Amniotic stem cell (primary cell): ENCODE measurements around the gene FRAT2.

Experiments
- DNase-seq: peaks from one replicate; lab custom pipeline; 2025; lab: John Stamatoyannopoulos, UW

Gene FRAT2

DNA sequence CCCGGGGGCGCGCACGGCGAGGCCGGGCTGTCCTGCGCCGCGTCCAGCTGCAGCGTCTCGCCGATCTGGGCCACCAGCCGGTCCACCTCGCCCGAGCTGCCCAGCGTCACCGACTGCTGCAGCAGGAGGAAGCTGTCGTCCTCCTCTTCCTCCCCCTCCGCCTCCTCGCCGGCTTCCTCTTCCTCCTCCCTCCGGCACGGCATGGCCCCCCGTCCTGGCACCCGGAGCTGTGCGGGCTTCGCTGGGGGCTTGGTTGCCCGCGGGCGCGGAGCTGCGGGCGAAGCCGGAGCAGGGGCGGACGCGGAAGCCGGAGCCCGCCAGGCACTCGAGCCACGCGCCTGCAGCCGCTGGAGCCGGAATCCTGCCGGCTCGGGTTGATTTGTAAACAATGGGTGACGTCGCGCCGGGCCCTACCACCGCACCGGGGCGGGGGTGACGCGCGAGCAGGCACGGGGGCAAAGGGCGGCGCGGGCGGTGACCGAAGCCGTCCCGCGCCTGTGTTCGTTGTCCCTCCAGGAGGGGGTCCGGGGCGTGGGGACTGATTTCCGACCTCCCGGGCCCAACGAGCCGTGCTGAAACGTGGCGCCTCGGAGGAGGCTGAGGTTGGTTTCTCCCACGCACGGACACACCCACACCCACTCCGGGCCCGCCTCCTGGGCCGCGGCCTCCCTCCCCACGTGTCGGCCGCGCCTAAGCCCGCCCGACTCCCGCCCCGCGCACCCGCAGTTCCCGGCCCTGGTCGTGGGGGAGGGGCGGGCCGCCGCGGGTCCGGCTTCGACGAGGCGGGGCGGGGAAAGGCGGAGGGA is at the start of gene FRAT2:
Gene FRAT2 (minus strand): TSS at position 360 of the 806 bp plus-strand sequence. CDS start 157 bp downstream, at position 203.
- peak; percentile 78 for DNase-seq

DNA sequence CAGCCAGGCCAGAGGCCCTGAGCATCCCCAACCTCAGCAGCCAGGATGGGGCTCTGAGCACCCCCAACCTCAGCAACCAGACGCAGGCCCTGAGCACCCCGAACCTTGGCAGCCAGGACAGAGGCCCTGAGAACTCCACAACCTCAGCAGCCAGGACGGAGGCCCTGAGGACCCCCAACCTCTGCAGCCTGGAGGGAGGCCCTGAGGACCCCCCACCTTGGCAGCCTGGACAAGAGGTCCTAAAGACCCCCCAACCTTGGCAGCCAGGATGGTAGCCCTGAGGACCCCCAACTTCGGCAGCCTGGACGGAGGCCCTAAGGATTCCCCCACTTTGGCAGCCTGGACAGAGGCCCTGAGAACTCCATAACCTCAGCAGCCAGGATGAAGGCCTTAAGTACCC is 49.6 kb upstream of the FRAT2 start:
- DNase-seq = no peak

- DNase-seq = no peak
Observed at GRCh38 chr10:97383159-97383558, 48.6 kb upstream of the FRAT2 start.

DNA sequence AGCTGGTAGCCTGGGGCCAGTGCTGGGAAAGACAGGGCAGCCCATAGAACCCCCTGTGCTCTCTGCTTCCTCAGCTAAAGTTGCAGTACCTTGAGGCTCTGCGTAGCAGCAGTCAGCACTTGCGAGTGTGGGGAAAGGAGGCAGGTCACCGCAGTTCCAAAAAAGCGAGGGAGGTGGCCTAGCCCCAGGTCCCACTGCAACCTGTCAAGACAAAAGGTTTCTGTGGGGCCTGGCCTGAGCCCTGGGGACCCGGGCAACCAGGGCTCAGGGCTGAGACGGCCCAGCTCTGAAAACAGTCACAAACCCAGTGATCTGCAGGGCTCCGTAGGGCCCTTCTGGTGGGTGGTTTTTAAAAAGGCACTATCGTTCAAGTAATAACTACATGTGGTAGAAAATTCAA is 47.1 kb upstream of the FRAT2 start:
- no peak for DNase-seq

DNA sequence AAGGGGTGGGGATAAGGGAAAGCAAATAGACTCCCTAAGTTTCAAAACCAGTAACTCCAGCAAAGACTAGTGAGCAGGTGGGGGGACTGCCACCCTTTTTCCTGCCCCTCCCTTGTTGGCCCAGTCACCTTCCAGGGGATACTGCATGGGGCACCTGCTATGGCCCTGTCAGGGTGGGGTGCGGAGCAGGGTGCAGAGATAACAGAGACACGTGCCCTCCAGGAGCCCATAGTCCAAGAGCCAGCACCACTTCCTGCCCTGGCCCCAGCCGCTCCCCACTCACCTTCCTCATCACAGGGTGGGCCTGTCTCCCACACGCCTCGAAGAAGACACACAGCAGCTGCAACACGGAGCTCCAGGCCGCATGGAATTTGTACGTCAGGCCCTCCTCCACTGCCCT is 46.0 kb upstream of the FRAT2 start:
- no peak for DNase-seq

DNA sequence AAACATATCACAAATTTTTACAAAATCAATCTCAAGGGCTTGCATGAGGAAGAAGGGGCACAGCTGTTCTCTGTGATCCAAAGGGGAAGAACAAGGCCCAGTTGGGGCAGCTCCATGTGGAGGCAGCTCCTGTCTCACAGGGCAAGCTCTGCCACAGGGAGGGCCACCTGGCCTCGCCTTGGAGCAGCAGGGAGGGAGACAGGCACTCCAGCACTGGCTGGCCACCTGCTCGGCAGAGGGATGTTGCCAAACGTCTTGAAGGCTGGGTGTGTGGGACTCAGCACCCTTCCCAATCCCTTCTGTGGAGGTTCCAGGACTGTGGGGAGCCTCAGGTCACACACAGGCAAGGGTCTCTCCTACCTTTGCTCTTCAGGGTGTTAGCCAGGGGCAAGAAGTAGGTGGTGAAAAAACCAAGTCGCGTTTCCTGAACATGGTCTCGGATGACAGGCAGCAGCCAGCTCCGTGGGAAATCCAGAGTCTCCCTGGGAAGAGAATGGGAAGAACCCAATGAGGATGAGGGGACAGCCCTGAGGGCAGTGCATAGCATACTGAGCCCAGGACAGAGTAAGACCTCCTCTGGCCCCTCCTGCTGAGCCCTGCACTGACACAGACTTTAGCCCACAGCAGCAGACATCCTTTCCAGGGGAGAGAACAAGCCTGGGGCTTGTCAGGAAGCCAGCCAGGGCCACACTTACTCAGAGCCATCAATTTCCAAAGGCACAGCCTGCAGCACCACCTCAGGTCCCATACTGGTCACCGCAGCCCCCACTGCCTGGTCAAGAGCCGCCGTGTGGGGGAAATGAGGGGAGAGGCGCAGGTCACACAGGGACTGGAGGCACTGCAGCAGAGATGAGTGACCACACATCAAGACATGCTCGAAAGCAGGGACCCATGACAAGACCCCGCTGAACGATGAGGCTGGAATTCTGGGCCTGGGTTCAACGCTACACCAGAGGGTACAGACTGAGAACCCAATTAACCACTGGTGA is 44.7 kb upstream of the FRAT2 start:
- DNase-seq = no peak

DNA sequence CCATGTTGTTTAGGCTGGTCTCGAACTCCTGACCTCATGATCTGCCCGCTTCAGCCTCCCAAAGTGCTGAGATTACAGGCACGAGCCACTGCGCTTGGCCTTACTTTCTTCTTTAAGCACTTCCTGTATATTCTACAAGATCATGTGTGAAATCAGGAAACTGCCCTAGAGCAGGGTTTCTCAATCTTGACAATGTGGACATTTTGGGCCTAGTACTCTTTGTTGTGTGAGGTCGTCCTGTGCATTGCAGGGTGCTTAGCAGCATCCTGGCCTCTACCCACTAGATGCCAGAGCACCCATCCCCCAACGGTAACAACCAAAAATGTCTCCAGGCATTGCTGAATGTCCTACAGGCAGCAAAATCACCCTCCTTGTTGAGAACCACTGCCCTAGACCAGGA is 41.9 kb upstream of the FRAT2 start:
- no peak for DNase-seq

DNA sequence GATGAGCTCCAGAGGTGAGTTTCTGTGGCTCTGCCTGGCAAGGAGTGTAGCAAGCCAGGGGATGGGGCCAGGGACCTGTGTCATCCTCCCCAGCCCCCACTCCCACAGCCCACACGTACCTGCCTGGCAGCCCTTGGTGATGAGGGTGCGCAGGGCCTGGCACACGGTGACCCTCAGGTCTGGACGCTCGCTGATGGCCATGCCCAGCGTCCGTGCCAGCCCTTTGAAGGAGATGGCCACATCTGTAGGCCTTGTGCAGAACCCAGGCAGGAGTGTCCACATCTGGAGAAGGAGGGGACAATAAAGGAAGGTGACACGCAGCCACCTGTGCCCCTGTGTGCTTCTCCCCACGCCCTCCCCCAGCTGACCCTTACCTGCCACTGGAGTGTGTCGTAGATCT is 38.9 kb upstream of the FRAT2 start:
- no peak for DNase-seq

- no peak for DNase-seq
Observed at GRCh38 chr10:97372233-97372875, 37.8 kb upstream of the FRAT2 start.

DNA sequence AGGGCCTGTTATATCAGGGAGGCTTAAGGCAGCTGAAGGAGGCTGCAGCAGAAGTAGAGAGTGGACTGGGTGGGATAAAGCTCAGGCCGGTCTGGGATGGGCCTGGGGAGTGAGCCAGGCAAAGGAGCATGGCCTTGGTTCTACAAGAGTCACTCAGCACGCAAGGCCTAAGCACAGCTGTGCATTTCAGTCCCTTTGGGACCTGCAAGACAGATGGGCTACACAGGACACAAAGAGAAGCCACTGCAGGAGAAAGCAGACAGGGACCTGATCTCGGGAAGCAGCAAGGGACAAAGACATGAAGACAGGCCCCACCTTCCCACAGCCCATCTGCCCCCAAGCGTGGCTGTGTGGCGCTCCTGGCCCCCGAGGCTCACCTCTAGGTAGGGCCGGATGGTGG is 37.2 kb upstream of the FRAT2 start:
- no peak for DNase-seq

DNA sequence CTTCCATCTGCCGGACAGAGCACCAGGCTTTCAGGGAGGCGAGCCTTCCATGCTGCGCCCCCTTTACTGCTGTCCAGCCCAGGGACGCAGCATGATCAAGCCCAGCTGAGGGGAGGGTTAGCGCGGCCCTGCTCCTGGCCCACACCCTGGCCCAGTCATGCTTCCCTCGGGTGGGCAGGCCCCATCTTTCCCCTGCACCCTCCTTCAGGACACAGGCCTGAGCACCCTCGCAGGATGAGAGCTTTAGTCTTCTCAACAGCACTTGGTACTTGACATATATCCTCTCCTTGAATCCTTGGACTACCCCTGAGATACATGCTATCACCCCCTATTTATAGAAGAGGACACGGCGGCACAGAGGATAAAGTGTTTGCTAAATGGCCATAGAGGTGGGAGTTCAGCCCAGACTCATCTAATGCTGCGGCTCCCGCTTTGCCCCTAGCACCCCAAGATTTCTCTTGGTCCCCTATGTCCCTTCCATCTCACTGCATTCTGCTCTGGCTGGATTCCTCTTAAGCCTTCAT is 32.7 kb upstream of the FRAT2 start:
- no peak for DNase-seq

DNA sequence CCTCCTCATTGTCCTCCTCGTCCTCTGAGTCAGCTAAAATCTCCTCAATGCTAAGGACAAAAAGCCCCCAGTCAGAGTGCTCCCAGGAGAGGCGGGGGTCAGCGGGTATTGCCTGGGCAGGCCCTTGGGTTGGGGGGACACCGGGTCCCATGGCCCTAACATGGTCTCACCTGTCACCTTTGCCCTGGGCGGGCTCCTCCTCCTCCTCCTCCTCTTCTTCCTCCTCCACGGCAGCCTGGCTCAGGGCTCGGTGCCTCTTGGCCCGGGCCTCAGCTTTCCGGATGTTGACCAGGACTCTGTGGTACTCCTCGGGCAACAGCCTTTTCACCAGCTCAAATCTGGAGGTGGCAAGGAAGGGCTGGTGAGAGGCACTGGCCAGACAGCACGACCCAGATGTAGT is 32.0 kb upstream of the FRAT2 start:
- no peak for DNase-seq

GRCh38 chr10:97365761-97366351 is 31.3 kb upstream of the FRAT2 start:
- no peak for DNase-seq

DNA sequence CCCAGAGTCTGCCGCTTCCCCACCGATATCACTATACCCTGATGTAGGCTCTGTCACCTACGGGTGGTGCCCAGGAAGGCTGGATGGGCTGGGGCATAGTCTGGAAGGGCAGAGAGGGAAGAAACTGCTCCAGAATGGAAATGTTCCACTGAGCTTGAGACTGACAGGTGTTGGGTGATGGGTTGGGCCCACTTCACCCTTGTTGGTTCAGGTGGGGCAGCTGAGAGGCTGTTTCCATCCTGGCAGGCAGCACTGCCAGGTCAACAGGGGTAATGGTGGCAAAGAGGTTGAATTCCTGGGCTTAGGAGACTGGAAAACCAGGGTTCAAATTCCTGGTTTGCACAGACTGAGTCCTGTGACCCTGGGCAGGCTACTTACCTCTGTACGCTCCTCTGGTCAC is 28.5 kb upstream of the FRAT2 start:
- DNase-seq = no peak

- no peak for DNase-seq
Observed at GRCh38 chr10:97362310-97363033, 27.9 kb upstream of the FRAT2 start.

DNA sequence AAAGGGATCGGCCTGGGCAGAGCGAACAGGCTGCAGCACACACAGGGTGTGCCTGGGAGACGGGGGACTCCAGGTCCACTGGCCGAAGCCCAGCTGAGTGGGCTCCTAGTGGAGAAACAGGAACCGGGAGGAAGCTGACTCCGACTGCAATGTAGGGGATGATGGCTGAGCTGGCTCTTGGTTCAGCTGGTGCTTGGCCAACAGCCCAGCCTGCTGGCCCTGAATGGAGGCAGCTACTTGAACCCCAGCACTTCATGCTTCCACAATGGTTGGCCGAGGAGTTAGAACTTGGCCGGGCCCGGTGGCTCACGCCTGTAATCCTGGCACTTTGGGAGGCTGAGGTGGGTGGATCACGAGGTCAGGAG is 27.0 kb upstream of the FRAT2 start:
- no peak for DNase-seq

DNA sequence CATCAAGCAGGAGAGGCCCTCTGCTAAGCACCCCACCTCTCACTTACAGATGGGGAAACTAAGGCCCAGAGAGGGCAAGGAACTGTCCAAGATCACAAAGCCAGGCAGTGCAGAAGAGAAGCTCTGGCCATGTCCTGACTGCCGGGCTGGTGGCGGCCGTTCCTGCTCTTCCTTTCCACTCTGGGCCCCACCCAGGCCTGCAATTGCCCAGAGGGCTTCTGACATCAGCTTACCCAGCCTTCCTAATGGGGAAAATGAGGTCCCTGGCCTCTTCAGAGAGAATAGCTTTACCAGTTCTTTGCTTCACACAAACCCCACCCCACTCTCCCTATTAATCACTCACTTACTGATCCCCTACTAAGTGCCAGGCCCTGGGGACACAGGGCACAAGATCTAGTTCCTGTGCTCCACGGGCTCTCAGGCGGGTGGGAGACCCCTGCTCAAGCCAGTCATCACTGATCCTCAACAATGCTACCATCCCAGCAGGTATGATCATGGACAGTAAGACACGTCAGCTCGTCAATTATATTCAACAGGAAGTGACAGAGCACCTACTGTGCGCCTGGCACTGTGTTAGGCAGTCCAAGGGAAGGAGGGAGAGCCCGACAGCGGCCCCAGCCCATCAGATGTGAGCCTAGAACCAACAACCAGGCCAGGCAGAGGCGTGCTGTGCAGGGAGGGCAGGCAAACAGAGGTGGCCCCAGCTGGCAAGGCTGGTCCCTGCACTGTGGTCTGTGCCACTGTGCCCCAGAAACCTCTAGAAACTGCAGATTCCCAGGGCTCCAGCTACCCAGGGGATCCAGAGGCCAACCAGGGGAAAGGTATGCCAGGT is 26.4 kb upstream of the FRAT2 start:
- no peak for DNase-seq

GRCh38 chr10:97358781-97359180 is 24.3 kb upstream of the FRAT2 start:
- no peak for DNase-seq

DNA sequence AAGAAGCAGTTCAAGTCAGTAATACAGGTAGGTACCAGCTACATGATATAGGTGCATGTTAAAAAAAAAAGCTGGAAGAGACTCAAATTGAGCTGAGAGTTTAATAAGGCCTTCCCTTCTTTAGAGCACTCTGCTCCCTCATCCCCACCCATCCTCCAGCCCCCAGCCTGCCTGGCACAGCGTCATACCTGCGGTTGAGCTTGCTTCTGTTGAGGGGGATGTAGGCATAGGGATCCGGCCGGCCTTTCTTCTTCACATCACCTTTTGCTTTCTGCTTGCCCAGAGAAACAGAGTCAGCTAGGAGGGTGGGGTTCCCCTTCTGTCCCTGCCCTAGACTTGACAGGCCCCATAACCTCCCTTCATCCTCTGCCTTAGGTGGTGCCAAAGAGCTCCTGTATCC is 23.8 kb upstream of the FRAT2 start:
- DNase-seq = no peak

GRCh38 chr10:97356918-97357317 is 22.4 kb upstream of the FRAT2 start:
- DNase-seq = no peak
